MG63 (cell line): ENCODE results near the gene DHRS1. TPM values are rescaled to one million over a fixed set of nuclear protein-coding genes. Genes with fewer than 3 reads are reported as not detected.

Experiments used
- DNase-seq: peaks from one replicate; pipeline ENCODE4 v3.0.0-alpha.2; 2020
- H3K27me3 ChIP-seq: fragments of 250-450 bp; sonication (Bioruptor Pico); 2 replicates; pipeline ENCODE4 v1.5.1; 2020; ENCODE audit warnings: mild to moderate bottlenecking, moderate library complexity
- H3K36me3 ChIP-seq: fragments of 250-450 bp; sonication (Bioruptor Pico); 2 replicates; pipeline ENCODE4 v1.5.1; 2020; ENCODE audit warnings: mild to moderate bottlenecking, moderate library complexity
- H3K4me3 ChIP-seq: fragments of 250-450 bp; sonication (Bioruptor Pico); 2 replicates; pipeline ENCODE4 v1.5.1; 2020; ENCODE audit warnings: mild to moderate bottlenecking, moderate library complexity
- H3K9me3 ChIP-seq: fragments of 250-450 bp; sonication (Bioruptor Pico); 2 replicates; pipeline ENCODE4 v1.5.1; 2020; ENCODE audit warnings: mild to moderate bottlenecking, moderate library complexity
- total RNA-seq: library from RNA; depleted of rRNA; stranded (reverse); fragments of >200 nt; shearing (Covaris generic); gene quantifications from 2 replicates; pipeline ENCODE4 v1.2.3, GENCODE V29; 2014; ENCODE audit warnings: low replicate concordance

The DHRS1 gene
- total RNA-seq, 1 experiment from 2014 or later: 1.5 TPM

DNA sequence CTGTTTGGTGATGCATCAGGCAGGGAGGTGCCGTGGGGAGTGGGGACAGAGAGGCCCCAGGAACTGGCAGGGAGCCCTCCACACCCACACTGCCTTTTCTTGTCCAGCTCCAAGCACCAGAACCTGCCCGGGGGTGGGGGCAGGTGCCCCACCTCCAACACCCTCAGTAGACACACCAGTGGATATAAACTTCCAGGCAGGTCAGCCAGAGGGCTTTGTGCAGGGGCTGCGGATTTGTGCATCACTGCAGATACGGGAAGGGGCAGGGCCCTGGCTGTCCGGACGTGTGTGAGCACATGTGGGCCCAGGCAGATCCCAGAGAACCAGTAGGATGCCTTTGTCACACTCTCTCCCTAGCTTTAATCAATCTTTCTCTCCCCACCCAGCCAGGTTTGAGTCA lies 35.3 kb downstream of the DHRS1 start:
- DNase-seq: no peak
- H3K4me3 ChIP-seq: no peak overlapping the region
- H3K36me3 ChIP-seq: no peaks in the 10 kb centered on the region
- H3K27me3 ChIP-seq: no peaks in the 10 kb centered on the region
- H3K9me3 ChIP-seq: no peaks in the 10 kb centered on the region

DNA sequence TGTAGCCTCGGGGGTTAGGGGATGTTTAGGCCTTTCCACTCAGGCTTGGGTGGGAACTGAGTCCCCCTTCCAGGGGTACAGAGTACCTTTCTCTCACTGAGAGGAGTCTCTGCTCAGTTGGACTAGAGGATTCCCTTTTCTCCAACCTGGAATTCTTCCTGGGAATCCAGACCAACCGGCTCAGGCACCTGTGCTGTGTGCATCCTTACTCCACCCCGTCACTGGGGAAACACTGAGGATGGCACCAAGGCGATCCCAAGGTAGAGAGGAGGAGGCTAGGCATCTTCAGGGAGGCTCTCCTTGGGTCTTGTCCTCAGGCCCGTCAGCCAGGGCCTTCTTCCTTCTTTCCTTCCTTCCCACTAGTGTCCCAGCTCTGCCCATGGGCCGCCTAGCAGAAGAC lies 35.7 kb downstream of the DHRS1 start:
- Histone ChIP-seq H3K27me3 (no peaks in the 10 kb centered on the region), H3K36me3 (no peaks in the 10 kb centered on the region), H3K4me3 (no peak overlapping the region), H3K9me3 (no peaks in the 10 kb centered on the region)
- no peak for DNase-seq

DNA sequence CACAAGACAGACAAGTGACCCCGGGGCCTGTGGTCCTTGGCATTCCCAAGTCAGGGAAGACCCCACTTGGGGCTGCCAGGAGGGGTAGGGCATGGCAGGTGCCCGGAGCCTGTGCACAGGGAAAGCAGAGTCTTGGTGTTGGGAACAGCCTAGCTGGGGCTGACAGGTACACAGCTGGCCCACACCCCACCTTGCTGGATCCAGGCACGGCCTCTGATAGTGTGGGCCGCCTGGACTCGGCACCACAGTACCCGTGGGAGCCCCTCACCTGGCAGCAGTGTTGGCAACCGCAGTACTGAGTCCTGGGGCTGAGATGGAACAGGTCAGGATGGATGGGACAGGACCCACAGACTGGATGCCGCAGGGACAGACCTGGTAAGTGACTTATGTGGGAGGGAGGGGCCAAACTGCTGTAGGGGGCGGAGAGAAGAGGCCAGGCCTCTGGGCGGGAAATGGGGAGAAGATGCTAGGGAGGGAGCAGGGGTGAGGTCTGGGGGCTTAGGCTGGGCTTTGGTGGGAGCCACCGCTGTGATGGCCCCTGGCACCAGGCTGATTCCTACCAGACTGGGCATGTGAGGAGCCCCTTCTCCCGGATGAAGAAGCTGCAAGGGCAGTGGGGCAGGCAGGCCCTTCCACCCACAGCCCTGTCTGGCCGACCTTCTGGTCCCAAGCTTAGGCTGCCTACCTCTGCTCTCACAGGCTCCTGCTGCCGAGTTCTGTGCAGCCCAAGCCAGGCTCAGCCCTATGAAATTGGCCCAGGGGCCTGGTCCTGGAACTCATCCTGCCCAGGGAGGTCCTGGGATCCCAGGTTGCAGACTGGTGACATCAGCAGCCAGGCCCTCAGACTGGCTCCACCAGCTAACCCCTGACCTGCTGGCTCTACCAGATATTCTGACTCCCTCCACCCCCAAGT lies 36.5 kb downstream of the DHRS1 start, which contains the start of gene TGM1:
TSS of gene TGM1 (minus strand) at position 357 of the 913 bp plus-strand sequence. CDS start 825 bp downstream, outside the sequence.
- Histone ChIP-seq H3K27me3 (no peaks in the 10 kb centered on the region), H3K36me3 (no peaks in the 10 kb centered on the region), H3K4me3 (no peak within 1 kb of the TSS), H3K9me3 (no peaks in the 10 kb centered on the region)
- DNase-seq: no peak

DNA sequence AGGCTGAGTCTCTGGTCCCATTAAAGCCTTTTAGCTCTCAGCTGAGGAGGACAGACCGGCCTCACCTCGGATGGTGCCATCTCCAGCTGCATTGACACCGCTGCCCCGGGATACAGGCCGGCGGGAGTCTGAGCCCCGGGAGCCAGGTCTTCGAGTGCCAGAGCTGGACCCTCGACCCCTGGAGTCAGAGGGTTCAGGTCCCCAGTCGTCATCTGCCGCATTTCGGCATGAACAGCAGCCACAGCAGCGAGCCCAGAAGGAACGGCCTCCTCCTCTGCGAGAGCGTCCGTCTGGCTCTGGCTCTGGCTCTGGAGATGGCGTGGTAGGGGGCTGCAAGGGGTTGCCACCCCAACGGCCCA lies 37.6 kb downstream of the DHRS1 start:
- no peaks in the 10 kb centered on the region for H3K9me3 ChIP-seq

DNA sequence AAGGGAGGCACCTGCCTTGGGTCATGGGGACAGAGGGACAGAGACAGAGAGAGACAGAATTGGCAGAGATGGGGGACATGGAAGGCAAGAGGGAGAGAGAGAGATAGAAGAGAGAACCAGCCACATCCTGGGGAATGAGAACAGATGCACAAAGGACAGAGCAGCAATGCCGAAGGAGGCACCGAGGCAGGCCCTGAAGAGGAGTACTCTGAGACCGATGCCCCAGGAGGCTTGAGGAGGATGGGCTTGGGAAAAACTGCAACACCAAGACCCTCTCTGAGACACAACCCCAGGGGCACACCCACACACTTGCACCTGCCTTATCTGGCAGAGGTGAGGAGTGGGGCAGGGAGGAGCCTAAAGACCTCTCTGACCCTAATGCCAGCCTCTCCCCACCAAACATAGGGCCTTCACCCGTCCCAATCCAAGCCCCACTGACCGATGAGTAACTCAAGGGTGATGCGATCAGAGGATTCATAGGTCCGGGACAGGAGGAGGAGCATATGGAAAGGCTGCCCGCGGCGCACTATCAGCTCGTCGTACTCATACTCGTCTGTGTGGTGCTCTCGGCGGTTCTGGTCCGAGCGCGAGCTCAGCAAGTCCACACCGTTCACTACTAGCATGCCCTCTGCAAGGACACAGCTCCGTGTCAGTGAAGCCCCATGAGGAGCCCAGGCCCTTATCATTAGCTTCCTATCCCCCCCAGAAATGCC lies 38.2 kb downstream of the DHRS1 start:
- Histone ChIP-seq H3K4me3 (no peak overlapping the region), H3K36me3 (no peaks in the 10 kb centered on the region), H3K27me3 (no peaks in the 10 kb centered on the region), H3K9me3 (no peaks in the 10 kb centered on the region)
- DNase-seq: no peak

More for the DNA sequence above, 37.6 kb downstream of the DHRS1 start:
- H3K36me3 ChIP-seq: no peaks in the 10 kb centered on the region
- H3K4me3 ChIP-seq: no peak overlapping the region
- H3K27me3 ChIP-seq: no peaks in the 10 kb centered on the region
- no peak for DNase-seq

DNA sequence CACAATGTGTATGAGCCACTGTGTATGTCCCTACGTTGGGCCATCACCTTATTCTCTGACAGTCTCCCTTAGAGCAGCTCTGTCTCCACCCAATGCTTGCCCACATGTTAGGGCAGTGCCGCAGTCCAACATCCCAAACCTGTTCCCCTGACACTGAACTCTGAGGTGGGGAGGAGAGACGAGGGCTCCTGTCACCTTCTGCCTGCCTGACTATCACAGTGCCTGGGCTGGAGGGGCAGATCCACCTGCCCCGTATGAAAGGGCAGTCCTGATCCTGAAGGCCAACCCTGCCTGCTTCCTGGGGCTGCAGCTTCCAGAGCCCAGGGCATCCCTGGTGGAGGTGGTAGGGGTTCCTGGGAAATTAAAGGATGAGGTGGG lies 38.8 kb downstream of the DHRS1 start:
- Histone ChIP-seq H3K9me3 (no peaks in the 10 kb centered on the region), H3K4me3 (no peak overlapping the region), H3K27me3 (no peaks in the 10 kb centered on the region), H3K36me3 (no peaks in the 10 kb centered on the region)
- DNase-seq: no peak

DNA sequence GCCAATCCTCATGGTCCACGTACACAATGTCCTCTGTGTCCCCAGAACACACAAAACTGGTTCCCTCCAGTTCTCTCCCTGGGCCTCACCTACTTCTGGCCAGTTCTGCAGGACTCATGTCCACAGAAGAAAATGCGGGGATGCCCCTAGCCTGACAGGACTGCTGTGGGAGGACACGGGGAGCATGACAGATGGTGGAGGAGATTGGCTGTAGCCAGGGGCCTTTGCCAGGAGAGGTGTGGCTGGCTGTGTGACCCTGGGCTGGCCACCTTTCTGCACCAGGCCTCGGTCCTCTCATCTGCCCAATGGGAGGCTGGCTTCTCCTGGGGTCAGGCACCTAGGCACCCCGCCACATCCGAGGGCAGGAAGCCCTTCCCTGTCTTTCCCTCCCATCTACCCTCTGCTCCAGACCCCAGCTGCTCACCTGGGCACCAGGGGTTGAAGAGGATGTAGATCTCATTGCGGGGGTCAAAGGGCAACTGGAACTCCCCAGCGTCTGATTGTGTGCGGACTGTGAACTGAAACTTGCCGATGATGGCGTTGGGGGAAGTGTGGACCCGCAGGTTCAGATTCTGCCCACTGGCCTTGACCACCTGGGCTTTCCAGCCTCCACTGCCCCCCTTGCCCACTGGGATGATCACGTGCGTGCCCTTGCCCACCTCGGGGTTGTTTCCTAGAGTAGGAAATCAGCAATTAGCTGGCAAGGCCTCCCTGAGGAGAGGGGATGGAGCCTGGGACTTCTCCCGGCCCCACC lies 39.4 kb downstream of the DHRS1 start:
- Histone ChIP-seq H3K4me3 (no peak overlapping the region), H3K9me3 (no peaks in the 10 kb centered on the region), H3K36me3 (no peaks in the 10 kb centered on the region), H3K27me3 (no peaks in the 10 kb centered on the region)
- DNase-seq: no peak

DNA sequence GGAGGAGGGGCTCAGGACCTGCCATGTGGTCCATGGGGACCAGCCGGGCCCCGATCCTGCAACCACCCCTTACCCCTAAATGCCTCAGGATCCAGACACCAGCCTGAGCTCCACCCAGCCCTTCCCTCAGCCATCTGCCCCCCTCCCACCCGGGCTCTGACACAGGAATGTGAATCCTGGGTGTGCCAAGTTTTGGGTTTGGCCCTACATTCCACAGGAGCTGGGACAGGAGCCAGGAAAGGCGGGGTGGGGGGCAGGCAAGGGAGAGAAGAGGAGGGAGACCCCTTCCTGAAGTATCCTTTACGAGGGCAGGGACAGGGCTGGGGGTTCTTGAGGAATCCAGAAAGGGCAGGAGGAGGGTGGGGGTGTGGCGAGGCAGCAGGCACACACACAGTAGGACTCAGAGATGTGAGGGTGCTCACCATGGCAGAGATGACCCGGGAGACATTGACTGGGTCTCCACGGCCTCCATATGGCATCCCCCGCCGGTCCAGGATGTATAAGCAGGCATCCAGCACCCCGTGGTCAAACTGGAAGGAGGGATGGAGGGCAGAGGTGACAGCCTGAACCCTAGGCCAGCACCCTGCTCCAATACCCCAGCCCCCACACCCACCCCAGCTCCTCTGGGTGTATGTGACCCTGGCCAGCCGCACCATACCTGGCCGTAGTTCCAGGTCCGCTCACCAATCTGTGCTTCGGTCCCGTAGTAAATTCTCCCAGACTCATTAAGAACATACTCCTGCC lies 40.1 kb downstream of the DHRS1 start:
- H3K36me3 ChIP-seq: no peaks in the 10 kb centered on the region
- no peaks in the 10 kb centered on the region for H3K9me3 ChIP-seq
- DNase-seq: peak; percentile 59
- H3K4me3 ChIP-seq: no peak overlapping the region
- H3K27me3 ChIP-seq: no peaks in the 10 kb centered on the region

DNA sequence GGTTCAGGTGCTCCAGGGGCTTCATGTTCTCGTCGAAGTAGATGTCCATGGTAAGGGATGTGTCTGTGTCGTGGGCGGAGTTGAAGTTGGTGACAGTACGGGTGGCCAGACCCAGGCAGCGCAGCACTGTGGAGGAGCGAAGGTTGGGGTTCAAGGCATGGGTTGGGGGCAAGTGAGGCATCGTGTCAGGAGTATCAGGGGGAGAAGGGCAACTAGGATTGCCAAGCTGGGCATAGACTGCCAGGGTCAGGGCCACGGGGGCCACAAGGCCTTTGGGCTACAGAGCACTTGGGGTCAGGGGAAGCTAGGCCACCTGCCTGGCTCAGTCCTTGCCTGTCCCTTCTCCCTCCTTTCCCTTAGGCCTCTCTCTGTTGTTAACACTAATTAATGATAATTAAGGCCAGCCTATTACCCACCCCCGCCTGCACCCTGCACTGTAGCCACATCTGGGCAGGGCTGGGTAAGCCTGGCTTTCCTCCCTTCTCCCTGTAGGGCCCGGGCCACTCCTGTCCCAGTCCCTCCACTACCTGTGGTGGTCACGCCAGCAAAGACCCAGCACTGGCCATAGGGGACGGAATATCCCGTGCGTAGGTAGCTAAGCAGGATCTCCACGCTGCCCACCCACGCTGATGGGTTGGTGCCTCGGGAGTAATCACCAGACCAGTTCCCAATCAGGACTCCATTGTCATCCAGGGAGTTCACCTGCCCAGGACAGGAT lies 40.9 kb downstream of the DHRS1 start:
- no peak for DNase-seq
- H3K4me3 ChIP-seq: no peak overlapping the region

DNA sequence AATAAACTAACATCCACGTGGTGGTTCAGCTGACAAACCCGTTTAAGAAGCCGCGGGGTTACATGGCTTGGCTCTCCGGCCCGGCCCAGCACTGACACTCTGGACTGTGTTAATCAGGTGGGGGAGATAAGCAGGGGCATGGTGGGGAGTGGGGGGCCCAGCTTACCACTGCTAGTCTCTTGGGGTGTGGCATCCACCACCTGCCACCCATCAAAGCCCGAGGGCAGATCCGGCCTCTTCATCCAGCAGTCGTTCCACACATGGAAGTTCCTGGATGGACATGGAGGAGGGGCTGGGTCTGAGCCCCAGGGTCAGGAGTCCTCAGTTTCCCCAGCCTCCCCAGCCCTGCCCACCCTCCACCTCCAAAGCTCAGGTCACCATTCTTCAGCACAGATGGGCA lies 41.5 kb downstream of the DHRS1 start:
- no peak for DNase-seq
- Histone ChIP-seq H3K4me3 (no peak overlapping the region), H3K9me3 (no peaks in the 10 kb centered on the region), H3K27me3 (no peaks in the 10 kb centered on the region), H3K36me3 (no peaks in the 10 kb centered on the region)

More for the DNA sequence above, 40.9 kb downstream of the DHRS1 start:
- Histone ChIP-seq H3K27me3 (no peaks in the 10 kb centered on the region), H3K36me3 (no peaks in the 10 kb centered on the region), H3K9me3 (no peaks in the 10 kb centered on the region)

DNA sequence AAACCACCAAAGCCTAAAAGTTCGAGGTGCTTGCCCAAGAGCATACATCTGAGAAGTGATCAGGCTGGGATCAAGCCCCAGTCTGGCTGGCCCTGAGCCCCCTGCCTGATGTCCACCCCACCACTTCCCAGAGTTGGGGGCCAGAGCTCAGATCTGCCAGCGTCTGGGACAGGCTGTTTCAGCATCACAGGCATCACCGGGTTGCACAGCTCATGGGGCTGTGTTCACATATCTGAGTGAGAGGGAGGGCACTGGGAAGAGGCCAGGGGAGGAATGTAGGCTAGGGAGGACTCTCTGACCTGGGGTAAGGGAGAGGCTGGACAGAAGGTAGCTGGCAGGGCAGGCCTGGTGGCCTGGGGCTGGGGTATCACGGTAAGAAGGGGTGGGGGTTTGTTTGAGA lies 42.6 kb downstream of the DHRS1 start:
- Histone ChIP-seq H3K9me3 (no peaks in the 10 kb centered on the region), H3K27me3 (no peaks in the 10 kb centered on the region), H3K36me3 (no peaks in the 10 kb centered on the region), H3K4me3 (no peak overlapping the region)
- no peak for DNase-seq

DNA sequence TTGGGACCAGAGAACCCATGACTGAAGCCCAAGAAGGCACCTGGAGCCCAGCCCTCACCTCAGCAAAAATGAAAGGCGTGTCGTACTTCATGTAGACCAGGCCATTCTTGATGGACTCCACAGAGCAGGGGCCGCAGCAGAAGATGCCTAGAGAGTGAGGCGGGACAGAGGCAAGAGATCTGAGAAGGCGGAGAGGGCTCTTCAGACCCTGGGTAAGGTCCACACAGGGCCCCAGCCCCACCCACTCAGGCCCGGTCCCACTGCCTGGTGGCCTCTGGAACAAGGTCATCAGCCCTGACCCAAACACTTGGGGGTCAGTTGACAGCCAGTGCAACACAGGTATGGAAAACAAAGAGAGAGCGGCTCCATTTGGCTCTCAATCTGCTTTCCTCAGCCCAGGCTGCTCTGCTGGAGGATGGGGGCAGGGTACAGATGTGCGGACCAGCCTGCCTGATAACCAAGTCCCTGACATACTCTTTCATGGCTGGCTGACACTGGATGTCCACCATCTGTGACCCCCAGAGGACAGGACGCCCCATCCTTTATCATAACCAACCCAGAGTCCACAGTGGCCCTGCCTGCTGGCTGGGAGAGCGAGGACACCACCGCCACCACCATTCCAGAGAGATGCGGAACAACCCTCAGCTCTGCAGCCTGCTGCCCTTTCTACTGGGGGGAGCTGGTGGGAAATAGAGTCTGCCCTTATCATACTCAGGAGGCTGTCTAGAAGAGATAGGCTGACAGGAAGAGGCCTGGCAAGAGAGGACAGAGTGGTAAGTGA lies 43.5 kb downstream of the DHRS1 start:
- no peaks in the 10 kb centered on the region for H3K9me3 ChIP-seq
- H3K27me3 ChIP-seq: no peaks in the 10 kb centered on the region
- no peaks in the 10 kb centered on the region for H3K36me3 ChIP-seq
- H3K4me3 ChIP-seq: no peak overlapping the region
- no peak for DNase-seq

DNA sequence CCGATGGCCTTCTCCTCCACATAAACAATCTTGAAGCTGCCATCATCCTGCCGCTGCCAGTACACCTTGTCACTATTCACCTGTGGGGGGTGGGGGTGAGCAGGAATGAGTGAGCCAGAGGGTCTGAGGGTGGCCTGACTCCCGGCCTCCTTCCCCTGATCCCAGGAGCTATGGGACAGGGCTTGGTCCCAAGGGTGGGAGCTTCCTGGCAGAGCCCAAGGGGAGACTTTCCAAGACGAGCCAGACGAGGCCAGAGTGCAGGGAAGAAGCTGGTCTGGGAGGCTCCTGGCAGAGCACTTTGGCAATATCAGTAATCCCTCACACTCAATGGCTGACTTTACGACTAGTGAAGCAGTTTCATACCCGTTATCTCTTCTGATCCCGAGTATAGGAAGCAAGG lies 44.1 kb downstream of the DHRS1 start:
- no peaks in the 10 kb centered on the region for H3K27me3 ChIP-seq
- H3K4me3 ChIP-seq: no peak overlapping the region
- H3K36me3 ChIP-seq: no peaks in the 10 kb centered on the region
- no peaks in the 10 kb centered on the region for H3K9me3 ChIP-seq
- DNase-seq: no peak

DNA sequence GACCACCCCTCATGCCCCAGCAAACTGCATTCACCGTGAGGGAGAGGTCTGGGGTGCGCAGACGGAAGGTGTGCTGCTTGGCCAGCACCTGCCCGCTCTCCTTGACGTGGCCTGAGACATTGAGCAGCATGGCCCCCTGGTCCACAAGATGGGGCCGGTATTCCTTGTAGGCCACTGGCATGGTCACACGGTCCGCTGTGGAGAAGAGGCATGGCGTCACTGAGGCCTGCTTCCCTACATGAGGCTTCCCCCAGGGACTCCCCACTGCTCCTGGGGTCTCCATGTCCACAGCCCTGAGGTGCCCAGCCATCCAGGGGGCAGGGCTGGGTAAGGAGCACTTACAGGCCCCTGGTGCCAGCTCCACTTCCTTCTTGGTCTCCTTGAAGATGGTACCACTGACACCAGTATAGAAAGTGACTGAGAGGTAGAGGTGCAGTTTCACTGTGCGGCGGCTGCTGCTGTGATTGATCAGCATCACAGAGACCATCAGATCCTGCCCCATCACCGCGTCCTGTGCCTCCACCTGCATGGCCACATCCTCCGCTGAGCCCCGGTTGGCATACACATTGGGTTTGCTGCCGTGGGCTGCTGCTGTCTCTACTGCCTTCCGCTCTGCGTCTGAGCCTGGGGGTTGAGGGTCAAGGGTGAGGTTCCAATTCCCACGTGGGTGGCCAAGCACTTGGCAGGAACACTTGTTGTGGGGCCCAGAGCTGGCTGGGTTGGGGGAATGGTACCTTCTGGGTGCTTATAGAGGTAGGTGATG lies 44.8 kb downstream of the DHRS1 start:
- no peaks in the 10 kb centered on the region for H3K9me3 ChIP-seq
- H3K36me3 ChIP-seq: no peaks in the 10 kb centered on the region
- H3K27me3 ChIP-seq: no peaks in the 10 kb centered on the region
- H3K4me3 ChIP-seq: no peak overlapping the region
- no peak for DNase-seq

DNA sequence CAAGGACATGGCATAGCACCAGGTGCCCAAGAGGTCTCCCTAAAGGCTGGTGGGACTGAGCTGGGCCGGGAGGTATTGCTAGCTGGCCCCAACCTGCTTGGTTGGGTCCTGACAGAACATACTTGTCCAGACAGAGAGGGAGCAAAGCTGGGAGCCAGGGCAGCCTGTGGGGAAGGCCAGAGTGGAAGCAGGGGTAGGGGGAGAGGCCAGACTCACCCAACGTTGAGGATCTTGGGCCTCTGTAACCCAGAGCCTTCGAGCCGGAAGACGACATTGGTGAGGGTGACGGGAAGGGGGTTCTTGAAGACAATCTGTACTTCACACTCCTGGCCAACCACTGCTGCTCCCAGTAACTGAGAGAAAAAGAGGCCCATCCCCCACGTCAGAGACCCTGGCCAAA lies 45.6 kb downstream of the DHRS1 start:
- Histone ChIP-seq H3K9me3 (no peaks in the 10 kb centered on the region), H3K4me3 (no peak overlapping the region)
- DNase-seq: no peak

More for the DNA sequence above, 45.6 kb downstream of the DHRS1 start:
- Histone ChIP-seq H3K27me3 (no peaks in the 10 kb centered on the region), H3K36me3 (no peaks in the 10 kb centered on the region)
